Activated gamma-delta T cell treated with Interleukin-2 at 50 U/mL for 16 hours (primary cell): Measurements from ENCODE around the gene EIF4ENIF1.
A peak's percentile ranks its signal among the peaks of the same experiment; 100 is the strongest.
"Not testable (repeated sequence)": the region's sequence is repeated elsewhere in the genome, so short reads cannot be mapped to it uniquely, and the experiment has no call there.

Source experiments
- DNase-seq: peaks from one replicate; pipeline ENCODE4 v3.0.0-alpha.2; 2020

Gene EIF4ENIF1

GRCh38 chr22:31491218-31491962 lies 1.7 kb upstream of the EIF4ENIF1 start:
- no peak for DNase-seq

DNA sequence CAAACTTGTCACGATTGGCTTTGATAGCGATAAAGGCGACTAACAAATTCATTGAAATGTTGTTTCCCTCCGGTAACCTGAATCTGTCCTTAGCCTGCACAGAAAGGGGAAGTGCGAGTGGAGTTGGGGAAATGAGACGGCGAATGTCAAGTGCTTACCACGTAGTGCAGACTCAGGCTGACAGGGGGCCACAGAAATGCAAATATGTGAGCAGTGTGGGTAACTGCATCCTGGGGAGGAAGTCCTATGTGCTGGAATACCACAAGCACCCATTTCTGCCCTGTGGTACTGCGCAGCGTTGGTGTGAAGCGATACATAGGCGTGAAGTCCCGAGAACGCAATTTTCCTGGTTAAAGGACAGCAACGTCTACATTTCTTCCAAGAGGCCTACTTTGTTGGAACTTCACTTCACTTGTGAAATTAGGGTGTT lies 869 bp upstream of the EIF4ENIF1 start:
- peak; percentile 50 for DNase-seq

DNA sequence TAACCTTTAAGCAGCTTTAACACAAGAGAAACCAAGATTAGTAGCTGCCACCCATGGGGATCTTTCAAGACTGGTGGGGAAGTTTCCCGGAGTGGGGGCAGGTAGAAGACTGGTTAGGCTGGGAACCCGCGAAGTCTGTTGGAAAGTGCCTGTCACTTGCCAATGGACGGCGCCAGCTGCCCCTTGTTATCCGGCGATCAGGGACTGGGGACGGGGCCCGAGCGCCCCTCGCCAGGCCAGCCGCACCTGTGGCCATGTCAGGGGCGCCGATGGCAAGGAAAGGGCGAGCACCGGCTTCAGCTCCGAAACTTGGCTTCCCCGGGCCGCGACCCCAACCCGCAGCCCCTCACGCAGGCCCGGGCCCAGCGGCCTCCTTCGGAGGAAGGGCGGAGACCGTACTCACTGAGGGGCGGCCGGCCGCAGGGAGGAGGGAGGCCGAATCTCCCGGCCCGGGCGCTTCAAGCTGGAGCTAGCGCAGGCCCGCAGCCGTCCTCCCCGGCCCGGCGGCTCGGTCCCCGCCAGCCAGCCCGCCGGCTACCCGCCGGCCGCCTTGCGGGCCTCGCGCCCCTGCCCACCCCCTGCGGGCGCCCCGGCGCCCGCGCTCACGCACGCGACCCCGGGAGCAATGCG lies 539 bp downstream of the EIF4ENIF1 start:
- peak; percentile 12 for DNase-seq

DNA sequence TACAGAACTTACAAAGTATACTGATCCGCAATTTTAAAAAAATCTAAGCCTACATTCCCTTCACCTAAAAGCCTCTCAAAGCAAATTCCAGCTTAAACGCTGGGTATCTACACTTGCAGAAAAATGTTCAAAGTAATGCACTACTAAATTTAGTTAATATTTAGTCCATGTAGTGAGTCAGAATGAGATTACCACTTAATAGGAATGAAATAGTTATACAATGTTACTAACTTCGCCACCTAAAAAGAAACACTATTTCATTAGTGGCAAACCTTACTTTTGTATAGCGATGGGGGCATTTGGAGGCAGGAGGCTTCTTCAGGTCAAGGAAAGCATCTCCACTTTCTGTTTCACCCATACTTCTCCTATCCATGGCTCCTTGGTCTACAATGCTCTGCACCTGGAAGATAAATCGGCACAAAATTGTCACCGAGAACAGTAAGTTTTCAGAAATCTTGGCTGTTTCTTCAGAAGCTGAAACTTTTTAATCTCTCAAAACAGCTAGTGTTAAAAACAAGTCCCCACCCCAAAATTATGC lies 1.2 kb downstream of the EIF4ENIF1 start:
- no peak for DNase-seq

DNA sequence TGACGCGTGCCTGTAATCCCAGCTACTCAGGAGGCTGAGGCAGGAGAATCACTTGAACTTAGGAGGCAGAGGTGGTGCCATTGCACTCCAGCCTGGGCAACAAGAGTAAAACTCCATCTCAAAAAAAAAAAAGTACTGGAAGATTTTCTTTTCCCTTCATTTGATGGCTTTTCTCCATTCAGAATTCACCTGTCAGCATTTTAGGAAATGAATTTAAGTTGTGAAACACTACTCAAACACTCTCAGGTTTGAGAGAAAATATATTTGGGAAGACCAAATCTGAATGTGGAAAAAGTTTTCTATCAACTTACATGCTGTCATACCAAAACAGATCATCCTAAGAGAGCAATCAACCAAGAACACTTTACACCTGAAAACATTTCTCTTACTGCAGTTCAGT lies 2.7 kb downstream of the EIF4ENIF1 start:
- no peak for DNase-seq

DNA sequence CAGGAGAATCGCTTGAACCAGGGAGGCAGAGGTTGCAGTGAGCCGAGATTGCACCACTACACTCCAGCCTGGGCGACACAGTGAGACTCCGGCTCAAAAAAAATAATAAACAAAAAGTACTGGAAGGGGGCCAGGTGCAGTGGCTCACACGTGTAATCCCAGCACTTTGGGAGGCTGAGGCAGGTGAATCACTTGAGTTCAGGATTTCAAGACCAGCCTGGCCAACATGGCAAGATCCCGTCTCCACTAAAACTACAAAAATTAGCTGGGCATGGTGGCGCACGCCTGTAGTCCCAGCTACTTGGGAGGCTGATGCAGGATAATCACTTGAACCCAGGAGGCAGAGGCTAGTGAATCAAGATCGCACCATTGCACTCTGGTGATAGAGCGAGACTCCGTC lies 3.3 kb downstream of the EIF4ENIF1 start:
- DNase-seq = not testable (repeated sequence)

- DNase-seq = not testable (repeated sequence)
These were observed 7.2 kb downstream of the EIF4ENIF1 start for GRCh38 chr22:31482470-31482869.

DNA sequence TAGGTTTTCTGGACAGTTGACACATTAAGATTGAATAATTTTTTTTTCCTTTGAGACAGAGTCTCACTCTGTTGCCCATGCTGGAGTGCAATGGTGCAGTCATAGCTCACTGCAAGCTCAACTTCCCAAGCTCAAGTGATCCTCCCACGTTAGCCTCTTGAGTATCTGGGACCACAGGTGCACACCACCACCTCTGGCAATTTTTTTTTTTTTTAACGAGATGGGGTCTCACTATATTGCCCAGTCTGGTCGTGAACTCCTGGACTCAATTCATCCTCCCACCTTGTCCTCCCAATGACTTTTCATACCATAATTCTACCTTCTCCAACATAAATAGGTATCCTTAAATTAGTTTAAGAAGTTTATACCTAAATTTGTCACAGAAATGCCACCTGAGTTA lies 8.5 kb downstream of the EIF4ENIF1 start:
- DNase-seq = no peak

- DNase-seq = no peak
These were observed 12.3 kb downstream of the EIF4ENIF1 start for GRCh38 chr22:31477329-31477728.

DNA sequence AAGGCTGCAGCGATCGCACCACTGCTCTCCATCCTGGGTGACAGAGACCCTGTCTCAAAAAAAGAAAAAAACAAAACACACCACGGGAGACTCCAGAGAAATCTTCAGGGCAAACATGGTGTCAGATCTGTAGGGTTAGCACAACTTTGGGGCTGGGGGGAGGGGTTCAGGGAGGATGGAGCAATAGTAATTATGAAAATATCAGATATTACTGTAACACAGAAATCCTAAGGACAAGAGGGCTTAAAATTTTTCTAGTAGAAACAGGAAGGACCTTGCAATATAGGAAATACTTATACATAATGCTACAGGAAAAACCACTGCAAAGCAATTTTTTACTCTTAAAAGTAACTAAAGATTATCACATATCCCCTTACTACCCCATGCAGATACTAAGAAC lies 13.8 kb downstream of the EIF4ENIF1 start:
- no peak for DNase-seq

GRCh38 chr22:31474743-31475142 lies 14.9 kb downstream of the EIF4ENIF1 start:
- no peak for DNase-seq

- no peak for DNase-seq
These were observed 24.3 kb downstream of the EIF4ENIF1 start for GRCh38 chr22:31465307-31465706.

GRCh38 chr22:31461699-31462098 lies 27.9 kb downstream of the EIF4ENIF1 start:
- no peak for DNase-seq

GRCh38 chr22:31451709-31452571 lies 37.7 kb downstream of the EIF4ENIF1 start:
- DNase-seq = no peak

DNA sequence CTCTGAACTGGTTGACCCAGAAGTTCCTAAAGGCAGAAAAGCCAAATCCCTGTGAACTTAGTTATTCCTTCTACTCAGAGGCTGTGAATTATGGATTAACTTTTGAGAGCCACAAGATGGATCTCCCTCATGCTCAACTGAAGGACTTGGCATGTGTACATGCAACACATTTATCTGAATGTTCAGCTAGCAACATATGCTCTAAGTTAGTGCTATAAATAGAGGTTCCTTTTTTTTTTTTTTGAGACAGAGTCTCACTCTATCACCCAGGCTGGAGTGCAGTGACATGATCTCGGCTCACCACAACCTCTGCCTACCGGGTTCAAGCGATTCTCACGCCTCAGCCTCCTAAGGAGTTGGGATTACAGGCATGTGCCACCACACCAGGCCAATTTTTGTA lies 40.1 kb downstream of the EIF4ENIF1 start:
- no peak for DNase-seq

DNA sequence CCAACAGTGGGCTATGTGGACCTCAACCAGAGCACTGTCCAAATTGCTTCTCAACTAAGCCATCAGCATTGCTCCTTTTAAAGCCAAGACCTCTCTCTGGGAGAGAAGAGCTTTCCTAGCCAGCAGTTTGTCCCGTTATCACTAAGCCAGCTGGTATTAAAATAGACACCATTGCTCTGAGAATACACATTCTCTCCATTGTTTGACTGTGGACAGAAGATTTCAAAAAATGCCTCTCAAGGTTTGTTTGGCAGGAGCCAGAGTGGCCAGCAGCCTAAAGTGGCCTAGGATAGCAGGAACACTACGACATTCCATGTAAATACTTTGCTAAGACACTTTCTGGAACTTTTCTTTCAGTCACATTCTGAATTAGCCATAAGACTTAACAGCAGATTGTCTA lies 41.3 kb downstream of the EIF4ENIF1 start:
- no peak for DNase-seq

DNA sequence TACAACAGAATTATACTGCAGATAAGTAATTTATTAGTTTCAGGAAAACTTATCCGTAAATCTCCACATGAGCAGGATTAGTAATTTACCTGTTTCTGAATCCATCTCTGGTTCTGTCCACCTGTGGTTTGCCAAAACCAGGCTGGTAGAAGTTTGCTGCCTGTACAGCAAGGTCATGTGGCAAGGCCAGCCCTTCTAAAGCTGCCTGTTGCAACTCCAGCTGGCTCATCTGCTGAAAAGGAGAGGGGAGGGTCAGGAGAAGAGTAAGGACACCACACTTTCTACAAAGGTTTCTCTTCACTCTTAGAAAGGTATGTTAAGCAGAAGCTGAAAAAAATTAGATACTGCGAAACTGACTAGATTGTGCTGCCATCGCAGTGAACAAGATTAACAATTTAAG lies 42.3 kb downstream of the EIF4ENIF1 start:
- no peak for DNase-seq

DNA sequence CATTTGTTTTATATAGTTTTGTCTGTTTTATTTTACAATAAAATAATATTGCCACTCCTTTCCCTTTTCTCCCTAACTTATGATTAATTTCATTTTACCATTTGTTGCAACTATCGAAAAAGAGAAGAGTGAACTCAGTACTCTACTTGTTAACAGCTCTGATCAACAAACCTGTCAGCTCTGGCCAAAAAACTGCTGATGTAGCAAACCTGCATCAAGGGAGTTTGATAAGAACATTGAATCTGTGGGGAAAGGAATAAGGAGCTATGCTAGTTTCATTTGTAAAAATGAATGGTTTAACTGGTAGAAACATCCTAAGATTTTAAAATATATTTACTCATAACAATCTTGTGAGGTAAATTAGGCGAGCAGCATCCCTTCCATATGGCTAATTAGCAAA lies 42.9 kb downstream of the EIF4ENIF1 start:
- no peak for DNase-seq

- DNase-seq = no peak
These were observed 43.4 kb downstream of the EIF4ENIF1 start for GRCh38 chr22:31446208-31446607.

- no peak for DNase-seq
These were observed 44.0 kb downstream of the EIF4ENIF1 start for GRCh38 chr22:31445642-31446041.

DNA sequence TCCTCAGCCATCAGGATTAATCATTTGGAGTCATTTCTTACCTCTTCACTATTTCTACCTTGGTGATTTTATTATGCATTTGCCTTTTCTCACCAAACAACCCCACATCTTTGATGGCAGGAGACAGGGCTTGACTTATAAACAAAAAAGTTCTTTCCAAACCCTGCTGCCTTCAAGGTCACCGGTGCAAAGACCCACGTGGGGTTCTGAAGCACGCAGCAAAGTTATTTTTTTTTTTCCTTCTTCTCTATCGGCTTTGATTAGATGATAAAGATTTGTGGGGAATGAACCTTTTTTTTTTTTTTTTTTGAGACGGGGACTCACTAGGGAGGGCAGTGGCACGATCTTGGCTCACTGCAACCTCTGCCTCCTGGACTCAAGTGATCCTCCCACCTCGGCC lies 46.1 kb downstream of the EIF4ENIF1 start:
- no peak for DNase-seq

GRCh38 chr22:31442768-31443489 lies 46.7 kb downstream of the EIF4ENIF1 start:
- no peak for DNase-seq

GRCh38 chr22:31441652-31442051 lies 48.0 kb downstream of the EIF4ENIF1 start:
- DNase-seq = no peak
